ENCODE data around the gene DPP8.
"Not testable (repeated sequence)": the region's sequence is repeated elsewhere in the genome, so short reads cannot be mapped to it uniquely, and the experiment has no call there.

DPP8 gene

DNA sequence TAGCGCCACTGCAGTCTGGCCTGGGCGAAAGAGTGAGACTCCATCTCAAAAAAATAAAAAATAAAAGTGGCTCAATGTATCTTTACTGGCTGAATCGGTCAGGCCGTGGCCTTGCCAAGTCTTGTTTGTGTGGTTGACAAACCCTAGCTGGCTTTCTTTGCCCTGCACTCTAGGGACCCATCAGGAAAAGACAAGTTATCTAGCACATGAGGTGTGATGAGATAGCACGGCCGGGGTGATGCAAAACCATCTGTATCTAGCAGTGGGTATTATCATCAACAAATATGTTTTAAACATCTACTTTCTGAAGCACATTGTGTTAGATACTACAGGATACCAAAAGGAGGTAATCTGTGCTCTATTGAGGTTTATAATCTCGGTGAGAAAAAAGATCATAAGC is 3.9 kb upstream of the DPP8 start:
- no peak for DNase-seq

DNA sequence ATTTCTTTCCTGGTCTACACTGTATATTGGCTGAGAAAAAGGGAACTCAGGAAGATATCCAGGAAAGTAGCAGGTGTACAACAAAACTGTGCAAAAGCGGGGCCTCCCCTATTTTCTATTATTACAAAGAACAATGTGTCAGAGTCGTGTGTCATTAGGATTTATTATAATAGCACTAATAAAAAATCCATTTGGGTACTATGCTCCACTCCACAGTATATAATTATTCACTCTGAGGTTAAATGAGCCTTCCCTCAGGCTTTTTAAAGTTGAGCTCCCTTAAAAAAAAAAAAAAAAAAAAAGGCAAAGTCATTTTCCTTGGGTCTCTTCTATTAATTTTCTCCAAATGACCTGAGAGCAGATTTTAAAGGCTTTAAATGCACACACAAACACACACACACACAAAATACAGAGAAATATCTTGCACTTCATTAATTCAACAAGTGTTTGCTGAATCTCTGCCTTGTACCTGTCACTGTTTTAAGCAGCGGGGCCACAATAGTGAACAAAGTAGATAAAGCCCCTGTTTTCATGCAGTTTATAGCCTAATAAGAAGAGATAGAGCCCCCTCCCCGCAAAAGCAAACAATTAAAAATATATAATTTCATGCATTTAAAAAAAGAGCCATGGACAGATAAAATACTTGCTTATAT is 1.3 kb upstream of the DPP8 start:
- no peak for DNase-seq

GRCh38 chr15:65517866-65518207 is 348 bp upstream of the DPP8 start:
- no peak for DNase-seq

DNA sequence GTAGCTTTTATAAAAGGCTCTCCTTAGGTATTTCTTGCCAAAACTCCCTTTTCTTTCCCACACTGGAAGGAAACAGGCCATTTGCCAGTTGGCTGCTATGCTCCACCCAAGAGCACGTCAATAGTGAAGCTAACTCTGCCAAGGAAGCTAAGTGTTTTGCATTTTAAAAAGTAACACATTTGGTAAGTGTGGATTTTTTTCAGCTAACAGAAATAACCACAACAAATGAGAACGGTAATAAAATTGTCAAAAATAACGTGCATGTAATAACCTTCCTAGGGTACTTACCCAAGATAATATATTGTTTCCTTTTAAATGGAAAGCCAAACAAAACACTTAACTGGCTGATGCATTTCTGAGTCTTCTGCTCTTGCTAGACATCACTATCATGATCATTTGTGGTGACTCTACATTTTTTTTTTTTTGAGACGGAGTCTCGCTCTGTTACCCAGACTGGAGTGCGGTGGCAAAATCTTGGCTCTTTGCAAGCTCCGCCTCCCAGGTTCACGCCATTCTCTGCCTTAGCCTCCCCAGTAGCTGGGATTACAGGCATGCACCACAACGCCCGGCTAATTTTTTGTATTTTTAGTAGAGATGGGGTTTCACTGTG is 4.6 kb downstream of the DPP8 start:
- DNase-seq = no peak

- DNase-seq = no peak
These were observed 5.3 kb downstream of the DPP8 start for GRCh38 chr15:65512189-65512588.

DNA sequence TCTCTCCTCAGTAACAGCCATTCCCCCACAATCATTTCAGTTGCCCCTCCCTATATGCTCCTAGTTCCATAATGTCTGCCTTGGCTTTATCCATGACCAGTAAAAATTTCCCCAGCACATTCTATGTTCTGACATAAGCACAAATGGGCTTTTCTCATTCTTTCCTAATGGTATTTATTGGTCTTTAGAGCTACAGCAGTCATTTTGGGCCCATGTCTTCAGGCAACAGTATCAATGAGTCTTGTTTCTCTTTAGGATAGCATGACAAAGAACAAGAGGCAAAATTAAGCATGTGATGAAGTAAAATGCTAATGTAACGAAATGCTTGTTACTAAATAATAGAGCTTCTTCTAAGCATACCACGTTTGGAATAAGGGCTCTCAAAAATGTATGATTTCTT is 8.2 kb downstream of the DPP8 start:
- DNase-seq = no peak

GRCh38 chr15:65494076-65494475 is 23.4 kb downstream of the DPP8 start:
- DNase-seq = no peak

DNA sequence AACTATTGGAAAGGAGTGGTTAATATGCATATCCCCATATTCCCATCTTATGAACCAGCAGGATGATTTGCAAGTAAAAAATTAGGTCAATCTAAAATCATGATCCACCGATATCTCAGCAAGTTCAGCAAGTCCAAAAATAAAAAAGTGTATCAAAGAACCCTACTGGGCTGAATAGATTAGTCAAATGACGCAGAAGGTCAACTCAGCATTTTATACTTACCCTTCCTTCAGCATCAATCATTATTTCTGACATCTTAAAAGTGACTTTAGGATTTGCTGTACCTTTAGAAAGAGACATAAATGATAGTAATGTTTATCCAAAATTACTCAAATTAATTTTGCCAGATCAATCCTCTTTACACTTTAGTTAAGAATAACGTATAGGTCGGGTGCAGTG is 32.6 kb downstream of the DPP8 start:
- DNase-seq = no peak

- no peak for DNase-seq
These were observed 40.6 kb downstream of the DPP8 start for GRCh38 chr15:65476903-65477302.

DNA sequence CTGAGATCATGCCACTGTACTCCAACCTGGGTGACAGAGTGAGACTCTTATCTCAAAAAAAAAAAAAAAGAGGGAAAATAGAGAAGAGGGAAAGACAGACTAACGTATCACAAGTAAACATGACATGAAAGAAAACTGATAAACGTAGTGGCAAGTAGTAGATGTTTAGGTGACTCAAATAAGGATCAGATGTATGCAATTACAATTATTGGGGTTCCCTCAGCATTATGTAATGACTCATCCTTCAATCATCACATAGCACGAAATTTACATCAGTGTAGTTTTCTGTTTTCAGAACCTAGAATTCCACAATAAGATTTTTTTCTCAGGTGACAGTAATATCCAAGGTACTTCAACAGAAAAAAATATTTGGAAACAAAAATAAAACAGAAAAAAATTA is 46.6 kb downstream of the DPP8 start:
- DNase-seq = no peak

GRCh38 chr15:65468229-65468909 is 49.1 kb downstream of the DPP8 start:
- no peak for DNase-seq

DNA sequence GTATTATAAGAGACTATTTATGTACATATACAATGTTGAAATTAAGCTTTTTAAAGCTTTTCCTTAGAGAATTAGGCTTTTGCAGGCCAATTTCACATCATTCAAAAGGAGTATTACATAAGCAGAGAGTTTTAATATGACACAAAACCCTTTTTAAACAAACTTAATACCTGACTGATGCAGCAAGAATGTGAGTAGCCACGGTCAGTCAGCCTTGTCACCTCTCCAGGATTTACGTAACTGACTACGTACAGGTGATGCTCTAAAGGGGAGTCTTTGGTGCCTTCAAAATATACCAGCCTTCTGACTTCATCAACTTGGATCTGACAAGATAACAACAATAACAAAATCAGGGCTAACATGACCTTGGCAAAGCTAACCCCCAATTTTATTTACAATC is 50.6 kb downstream of the DPP8 start:
- no peak for DNase-seq

GRCh38 chr15:65463096-65463495 is 54.4 kb downstream of the DPP8 start:
- not testable (repeated sequence) for DNase-seq

GRCh38 chr15:65460741-65461347 is 56.6 kb downstream of the DPP8 start:
- no peak for DNase-seq

GRCh38 chr15:65455256-65455655 is 62.2 kb downstream of the DPP8 start:
- DNase-seq = not testable (repeated sequence)

DNA sequence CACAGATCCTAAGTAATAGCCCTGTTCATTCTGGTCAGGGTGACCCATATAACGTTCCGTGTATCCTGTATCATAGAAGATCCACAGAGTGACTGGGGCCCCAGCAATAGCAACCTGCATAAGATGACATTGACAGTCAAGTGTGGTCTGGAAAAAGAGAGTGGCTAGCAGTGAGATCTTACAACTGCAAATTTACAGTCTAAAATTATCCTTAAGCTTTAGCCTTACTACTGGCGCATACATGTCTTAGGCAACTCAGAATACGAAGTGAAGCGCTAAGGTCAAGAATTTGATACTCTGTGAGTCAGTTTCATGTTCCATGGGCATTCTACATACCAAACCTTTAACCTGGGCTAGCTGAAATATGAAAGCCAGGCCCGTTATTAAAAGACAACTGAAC is 65.5 kb downstream of the DPP8 start:
- DNase-seq = no peak

- DNase-seq = no peak
These were observed 66.9 kb downstream of the DPP8 start for GRCh38 chr15:65450556-65450955.

GRCh38 chr15:65447145-65447544 is 70.3 kb downstream of the DPP8 start:
- DNase-seq = no peak

DNA sequence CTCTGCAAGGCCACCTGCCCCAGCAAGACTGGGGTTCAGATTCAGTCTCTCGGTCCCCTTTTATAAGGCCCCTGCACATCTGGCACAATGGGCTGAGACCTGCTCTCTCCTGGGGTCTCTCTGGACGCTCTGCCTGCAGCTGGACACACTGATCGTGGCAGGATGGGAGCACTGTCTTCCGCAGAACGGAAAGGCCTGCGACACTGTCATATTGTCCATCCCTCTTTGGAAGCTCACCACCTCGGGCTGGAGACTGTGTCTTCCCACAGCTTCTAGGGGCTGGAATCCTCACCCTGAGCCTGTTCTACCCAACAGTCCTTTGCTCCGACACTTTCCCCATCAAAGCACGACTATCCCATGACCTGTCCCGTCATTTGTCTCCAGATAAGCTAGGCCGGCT is 83.3 kb downstream of the DPP8 start:
- no peak for DNase-seq

GRCh38 chr15:65431731-65432130 is 85.8 kb downstream of the DPP8 start:
- no peak for DNase-seq

DNA sequence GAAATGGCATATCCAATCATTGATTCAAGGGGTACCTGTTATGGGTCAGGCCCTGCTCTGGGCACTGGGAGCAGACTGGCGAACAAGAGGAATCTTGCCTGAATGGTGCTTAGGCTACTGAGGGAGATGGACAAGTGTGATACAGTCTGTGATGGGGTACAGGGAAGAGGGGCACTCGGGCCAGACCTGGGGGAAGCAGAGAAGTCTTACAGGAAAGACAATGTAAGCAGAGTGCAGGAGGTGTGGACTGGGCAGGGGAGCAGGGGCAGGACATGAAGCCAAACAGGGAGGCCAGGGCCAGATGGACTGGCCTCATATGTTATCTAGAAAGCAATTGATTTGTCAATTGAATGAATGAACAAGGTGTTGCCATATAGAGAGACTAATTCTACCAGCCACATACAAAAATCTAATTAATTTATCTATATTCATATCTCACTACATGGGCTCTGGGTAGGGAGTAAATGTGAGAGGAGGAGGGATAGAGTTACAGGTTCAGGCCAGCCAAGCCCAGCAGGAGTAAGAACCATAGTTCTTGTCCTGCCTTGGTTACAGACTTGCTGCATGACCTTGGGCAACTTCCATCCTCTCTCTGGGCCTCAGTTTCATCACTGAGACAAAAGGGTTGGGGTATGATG is 91.2 kb downstream of the DPP8 start:
- no peak for DNase-seq

GRCh38 chr15:65424683-65425082 is 92.8 kb downstream of the DPP8 start:
- DNase-seq = no peak

- no peak for DNase-seq
These were observed 93.4 kb downstream of the DPP8 start for GRCh38 chr15:65423976-65424679.

Measured in NCI-H446 treated with DMSO at 0.1 percent for 48 hours (cell line).